Keratinocyte (primary cell): ENCODE data around the gene PAMR1.

Source experiments
- CTCF ChIP-seq, 3 experiments: IDR thresholded peaks in 1 of 3; conservative IDR thresholded peaks in 1 of 3; optimal IDR thresholded peaks in 1 of 3; 2 replicates in 2 of 3; 3 replicates in 1 of 3; pipeline versions ENCODE3 to v1.5.1; 2011; ENCODE audit warnings: low read length in 3 of 3, mild to moderate bottlenecking in 3 of 3, moderate library complexity in 2 of 3, control low read depth in 1 of 3, inconsistent platforms in 1 of 3; ENCODE audit not compliant: insufficient read depth in 2 of 3; ENCODE audit errors: extremely low read depth in 1 of 3
- EZH2 ChIP-seq: IDR thresholded peaks from one replicate; pipeline ENCODE4 v1.6.1; 2012; ENCODE audit warnings: inconsistent platforms, mild to moderate bottlenecking, low read length, moderate library complexity

GRCh38 chr11:35571696-35572095 is 46.3 kb upstream of the PAMR1 start:
- TF ChIP-seq CTCF (optimal IDR thresholded peaks at IDR 0.05 in 1 of 3, IDR thresholded peaks at IDR 0.05 in 1 of 3, conservative IDR thresholded peaks at IDR 0.05 in 1 of 3; ENCODE audit: extremely low read depth in 1 of 3, insufficient read depth in 2 of 3, low read length in 3 of 3) = no peak
- TF ChIP-seq EZH2 = no peak
